OCI-LY7 (cell line): Measurements from ENCODE around the gene SLC4A11.

Experiments used
- EZH2phosphoT487 ChIP-seq: fragments of 200-600 bp; sonication (generic); IDR thresholded peaks from 2 replicates; pipeline ENCODE4 v1.6.1; 2018; ENCODE audit warnings: low read depth, borderline replicate concordance, mild to moderate bottlenecking, mixed run types, antibody characterized with exemption, low read length, moderate library complexity, mixed read lengths
- TF ChIP-seq, protein P1 (sequence below): fragments of 200-600 bp; sonication (generic); conservative IDR thresholded peaks from 2 replicates; pipeline ENCODE4 v1.5.1; 2014; ENCODE audit warnings: mild to moderate bottlenecking, antibody characterized with exemption, low read length, moderate library complexity, mixed read lengths

DNA sequence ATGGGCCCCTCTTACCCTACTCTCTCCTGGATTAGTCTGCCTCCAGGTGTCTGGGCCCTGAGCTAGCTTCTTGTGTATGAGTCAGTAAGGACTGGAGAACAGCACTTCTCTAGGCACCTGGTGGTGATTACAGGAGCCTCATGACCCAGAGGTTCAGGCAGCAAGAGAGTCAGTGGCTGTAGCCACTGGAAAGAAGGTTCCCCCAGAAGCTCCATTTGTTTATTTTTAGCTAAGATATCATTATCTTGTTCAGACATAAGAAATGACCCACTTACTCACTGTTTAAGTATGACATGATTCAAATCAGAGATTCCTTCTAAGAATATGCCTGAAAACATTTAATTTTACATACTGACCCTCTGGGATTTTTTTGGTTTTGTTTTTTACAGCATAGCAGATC is 23.6 kb upstream of the SLC4A11 start:
- TF ChIP-seq, protein P1, sequence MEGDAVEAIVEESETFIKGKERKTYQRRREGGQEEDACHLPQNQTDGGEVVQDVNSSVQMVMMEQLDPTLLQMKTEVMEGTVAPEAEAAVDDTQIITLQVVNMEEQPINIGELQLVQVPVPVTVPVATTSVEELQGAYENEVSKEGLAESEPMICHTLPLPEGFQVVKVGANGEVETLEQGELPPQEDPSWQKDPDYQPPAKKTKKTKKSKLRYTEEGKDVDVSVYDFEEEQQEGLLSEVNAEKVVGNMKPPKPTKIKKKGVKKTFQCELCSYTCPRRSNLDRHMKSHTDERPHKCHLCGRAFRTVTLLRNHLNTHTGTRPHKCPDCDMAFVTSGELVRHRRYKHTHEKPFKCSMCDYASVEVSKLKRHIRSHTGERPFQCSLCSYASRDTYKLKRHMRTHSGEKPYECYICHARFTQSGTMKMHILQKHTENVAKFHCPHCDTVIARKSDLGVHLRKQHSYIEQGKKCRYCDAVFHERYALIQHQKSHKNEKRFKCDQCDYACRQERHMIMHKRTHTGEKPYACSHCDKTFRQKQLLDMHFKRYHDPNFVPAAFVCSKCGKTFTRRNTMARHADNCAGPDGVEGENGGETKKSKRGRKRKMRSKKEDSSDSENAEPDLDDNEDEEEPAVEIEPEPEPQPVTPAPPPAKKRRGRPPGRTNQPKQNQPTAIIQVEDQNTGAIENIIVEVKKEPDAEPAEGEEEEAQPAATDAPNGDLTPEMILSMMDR, result no peak
- TF ChIP-seq EZH2phosphoT487, result no peak
